ENCODE measurements around the gene CPXM2. TPM values are rescaled to one million over a fixed set of nuclear protein-coding genes. Genes with fewer than 3 reads are reported as not detected.

CPXM2 gene
- total RNA-seq, 2 donors from 2014 or later = 1.4 to 1.9 TPM

DNA sequence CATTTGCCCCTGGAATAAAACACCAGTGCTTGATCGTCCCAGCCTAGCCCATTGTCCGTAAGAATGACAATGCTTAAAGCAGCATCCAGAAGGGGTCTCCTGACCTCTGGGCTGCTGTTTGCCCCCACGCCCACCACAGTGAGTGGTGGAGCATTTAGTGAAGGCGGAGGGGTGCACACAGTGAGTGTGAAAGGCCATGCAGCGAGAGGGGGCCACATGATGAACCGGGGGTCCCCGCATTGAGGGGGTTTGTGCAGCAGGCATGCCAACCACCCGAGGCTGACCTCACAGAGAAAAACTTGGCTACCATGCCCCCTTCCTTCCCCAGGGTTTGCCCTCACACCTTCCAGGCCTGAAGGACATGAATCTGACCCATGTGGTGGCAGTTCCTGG is 28.4 kb downstream of the CPXM2 start:
- no peaks in the 10 kb centered on the region for H3K27me3 Mint-ChIP-seq (ENCODE audit: insufficient read depth)
- peaks cover 5% of the 10 kb centered on the region for H3K4me1 Mint-ChIP-seq
- Histone ChIP-seq H3K27me3 (ENCODE audit: control insufficient read depth, insufficient read depth, low read length, poor library complexity, severe bottlenecking) (no peaks in the 10 kb centered on the region), H3K36me3 (ENCODE audit: control insufficient read depth, insufficient read depth, low read length) (no peaks in the 10 kb centered on the region), H3K9ac (ENCODE audit: extremely low read depth, low read length, poor library complexity, severe bottlenecking) (no peak overlapping the region), H3K4me3 (ENCODE audit: low read length) (no peak overlapping the region), H3K27ac (ENCODE audit: low read depth, low read length) (no peak overlapping the region), H3K4me1 (ENCODE audit: control insufficient read depth, insufficient read depth, low read length) (no peaks in the 10 kb centered on the region), H3K9me3 (ENCODE audit: control insufficient read depth, low read length) (no peaks in the 10 kb centered on the region)
- no peak overlapping the region for H3K4me3 Mint-ChIP-seq
- no peaks in the 10 kb centered on the region for H3K9me3 Mint-ChIP-seq
- WGBS, 2 experiments (ENCODE audit: insufficient coverage in 1 of 2, insufficient read length in 1 of 2) = 88 to 100% methylated on average over 2 to 8 of the region's 8 CpGs
- DNase-seq = no peak
- TF ChIP-seq, protein P1, sequence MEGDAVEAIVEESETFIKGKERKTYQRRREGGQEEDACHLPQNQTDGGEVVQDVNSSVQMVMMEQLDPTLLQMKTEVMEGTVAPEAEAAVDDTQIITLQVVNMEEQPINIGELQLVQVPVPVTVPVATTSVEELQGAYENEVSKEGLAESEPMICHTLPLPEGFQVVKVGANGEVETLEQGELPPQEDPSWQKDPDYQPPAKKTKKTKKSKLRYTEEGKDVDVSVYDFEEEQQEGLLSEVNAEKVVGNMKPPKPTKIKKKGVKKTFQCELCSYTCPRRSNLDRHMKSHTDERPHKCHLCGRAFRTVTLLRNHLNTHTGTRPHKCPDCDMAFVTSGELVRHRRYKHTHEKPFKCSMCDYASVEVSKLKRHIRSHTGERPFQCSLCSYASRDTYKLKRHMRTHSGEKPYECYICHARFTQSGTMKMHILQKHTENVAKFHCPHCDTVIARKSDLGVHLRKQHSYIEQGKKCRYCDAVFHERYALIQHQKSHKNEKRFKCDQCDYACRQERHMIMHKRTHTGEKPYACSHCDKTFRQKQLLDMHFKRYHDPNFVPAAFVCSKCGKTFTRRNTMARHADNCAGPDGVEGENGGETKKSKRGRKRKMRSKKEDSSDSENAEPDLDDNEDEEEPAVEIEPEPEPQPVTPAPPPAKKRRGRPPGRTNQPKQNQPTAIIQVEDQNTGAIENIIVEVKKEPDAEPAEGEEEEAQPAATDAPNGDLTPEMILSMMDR (conservative IDR thresholded peaks at IDR 0.05) = no peak
- H3K27ac Mint-ChIP-seq = no peak overlapping the region
- H3K36me3 Mint-ChIP-seq (ENCODE audit: low read depth) = no peaks in the 10 kb centered on the region

- Histone ChIP-seq H3K36me3 (ENCODE audit: control insufficient read depth, insufficient read depth, low read length) (no peaks in the 10 kb centered on the region), H3K4me3 (ENCODE audit: low read length) (no peak overlapping the region), H3K9ac (ENCODE audit: extremely low read depth, low read length, poor library complexity, severe bottlenecking) (no peak overlapping the region), H3K27me3 (ENCODE audit: control insufficient read depth, insufficient read depth, low read length, poor library complexity, severe bottlenecking) (no peaks in the 10 kb centered on the region), H3K4me1 (ENCODE audit: control insufficient read depth, insufficient read depth, low read length) (no peaks in the 10 kb centered on the region), H3K27ac (ENCODE audit: low read depth, low read length) (no peak overlapping the region), H3K9me3 (ENCODE audit: control insufficient read depth, low read length) (no peaks in the 10 kb centered on the region)
- WGBS, 2 experiments (ENCODE audit: insufficient coverage in 1 of 2, insufficient read length in 1 of 2) = 91 to 94% methylated on average over 7 to 9 of the region's 9 CpGs
- Mint-ChIP-seq H3K27me3 (ENCODE audit: insufficient read depth) (no peaks in the 10 kb centered on the region), H3K36me3 (ENCODE audit: low read depth) (no peaks in the 10 kb centered on the region), H3K4me1 (peaks cover 5% of the 10 kb centered on the region), H3K4me3 (no peak overlapping the region), H3K27ac (no peak overlapping the region), H3K9me3 (no peaks in the 10 kb centered on the region)
- no peak for DNase-seq
- TF ChIP-seq, protein P1 (conservative IDR thresholded peaks at IDR 0.05) = no peak
Observed at GRCh38 chr10:123862421-123863182, 29.0 kb downstream of the CPXM2 start.

GRCh38 chr10:123860856-123861255 is 30.8 kb downstream of the CPXM2 start:
- Mint-ChIP-seq H3K36me3 (ENCODE audit: low read depth) (no peaks in the 10 kb centered on the region), H3K4me3 (no peak overlapping the region), H3K27ac (no peak overlapping the region), H3K27me3 (ENCODE audit: insufficient read depth) (no peaks in the 10 kb centered on the region), H3K4me1 (no peaks in the 10 kb centered on the region), H3K9me3 (no peaks in the 10 kb centered on the region)
- DNase-seq = no peak
- Histone ChIP-seq H3K4me3 (ENCODE audit: low read length) (no peak overlapping the region), H3K4me1 (ENCODE audit: control insufficient read depth, insufficient read depth, low read length) (no peaks in the 10 kb centered on the region), H3K9me3 (ENCODE audit: control insufficient read depth, low read length) (no peaks in the 10 kb centered on the region), H3K9ac (ENCODE audit: extremely low read depth, low read length, poor library complexity, severe bottlenecking) (no peak overlapping the region), H3K27ac (ENCODE audit: low read depth, low read length) (no peak overlapping the region), H3K36me3 (ENCODE audit: control insufficient read depth, insufficient read depth, low read length) (no peaks in the 10 kb centered on the region), H3K27me3 (ENCODE audit: control insufficient read depth, insufficient read depth, low read length, poor library complexity, severe bottlenecking) (no peaks in the 10 kb centered on the region)
- 96% methylated on average over 7 of the region's 7 CpGs; no CpG with 5 or more reads in 1 of the 2 experiments for WGBS, 2 experiments (ENCODE audit: insufficient coverage in 1 of 2, insufficient read length in 1 of 2)
- TF ChIP-seq, protein P1 (conservative IDR thresholded peaks at IDR 0.05) = no peak

Data from endodermal cell (in vitro differentiated cells).